DMS79 treated with DMSO at 0.1 percent for 48 hours (cell line): Measurements from ENCODE around the gene EDAR.

ENCODE experiments used
- DNase-seq: peaks from one replicate; lab custom pipeline; 2025; lab: John Stamatoyannopoulos, UW

The EDAR gene

DNA sequence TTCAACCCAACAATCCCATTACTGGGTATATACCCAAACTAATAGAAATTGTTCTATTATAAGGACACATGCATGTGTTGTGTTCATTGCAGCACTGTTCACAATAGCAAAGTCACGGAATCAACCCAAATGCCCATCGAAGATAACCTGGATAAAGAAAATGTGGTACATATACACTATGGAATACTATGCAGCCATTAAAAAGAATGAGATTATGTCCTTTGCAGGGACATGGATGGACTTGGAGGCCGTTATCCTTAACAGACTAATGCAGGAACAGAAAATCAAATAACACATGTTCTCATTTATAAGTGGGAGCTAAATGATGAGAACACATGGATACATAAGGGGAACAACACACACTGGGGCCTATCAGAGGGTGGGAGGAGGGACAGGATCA, 136.6 kb downstream of the EDAR start:
- DNase-seq = no peak

- no peak for DNase-seq
Observed at GRCh38 chr2:108847000-108847399, 142.0 kb downstream of the EDAR start.

DNA sequence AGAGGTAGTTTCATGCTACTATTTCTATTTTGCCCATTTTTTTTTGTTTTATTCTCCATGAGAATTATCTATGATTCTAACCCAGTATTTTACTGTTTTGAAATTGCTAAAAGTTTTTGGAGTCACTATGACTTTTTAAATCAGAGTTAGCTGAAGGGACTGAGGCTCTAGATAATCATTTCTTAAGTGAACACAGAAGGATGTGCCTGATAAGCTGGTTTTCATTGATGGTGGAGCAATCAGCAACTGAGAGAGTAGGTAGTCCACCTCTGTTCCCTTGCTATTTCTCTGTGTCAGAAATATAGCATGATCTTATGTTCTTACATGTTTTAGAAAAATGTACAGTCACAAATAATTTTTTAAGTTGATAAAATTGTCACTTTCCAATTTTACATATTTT, 143.1 kb downstream of the EDAR start:
- DNase-seq = no peak
